A549 (cell line): Measurements from ENCODE around the gene STRA8. TPM values are rescaled to one million over a fixed set of nuclear protein-coding genes. Genes with fewer than 3 reads are reported as not detected.

Experiments used
- ATAC-seq, 2 experiments: fragments of 200-7000 bp in 1 of 2; fragments of >200 bp in 1 of 2; cut with Nextera tagmentation in 1 of 2; cut with Tn5 transposase in 1 of 2; 3 replicates each; pipeline versions ENCODE4 v1.8.0 to v1.9.1; 2018 to 2020; ENCODE audit warnings: mild to moderate bottlenecking in 1 of 2, moderate library complexity in 1 of 2
- CTCF ChIA-PET: fragments of 300-600 bp; sonication (Branson Sonifier 250); formaldehyde crosslinking; extraction: SDS; loops from one replicate; lab custom pipeline; 2021; ENCODE audit warnings: antibody characterized with exemption, inconsistent platforms; lab: Yijun Ruan, JAX
- POLR2A ChIA-PET: fragments of 350-600 bp; formaldehyde crosslinking; extraction: SDS; loops from one replicate; lab custom pipeline; 2021; ENCODE audit warnings: antibody characterized with exemption, inconsistent platforms; lab: Yijun Ruan, JAX
- DNase-seq, 2 experiments: peaks; one replicate each; pipeline versions ENCODE4 v3.0.0 to v3.0.0-alpha.2; 2011 to 2016; ENCODE audit warnings: low read depth in 1 of 2, low spot score in 1 of 2
- FAIRE-seq: peaks from 2 replicates; lab custom pipeline; 2011; peaks lifted over from hg19 to GRCh38; lab: Jason Lieb, UNC
- H3K27ac ChIP-seq, 2 experiments: fragments of >200 bp; sonication (Bioruptor Twin); formaldehyde crosslinking; 3 replicates each; pipeline ENCODE4 v1.5.1; 2016 to 2017
- H3K4me1 ChIP-seq: fragments of >200 bp; sonication (Bioruptor Twin); formaldehyde crosslinking; 3 replicates; pipeline ENCODE4 v1.6.1; 2016
- H3K4me2 ChIP-seq: fragments of >200 bp; sonication (Bioruptor Twin); formaldehyde crosslinking; 3 replicates; pipeline ENCODE4 v1.6.1; 2016
- H3K4me3 ChIP-seq: fragments of >200 bp; sonication (Bioruptor Twin); formaldehyde crosslinking; 3 replicates; pipeline ENCODE4 v1.5.1; 2016
- H3K9me3 ChIP-seq: fragments of >200 bp; sonication (Bioruptor Twin); formaldehyde crosslinking; 3 replicates; pipeline ENCODE4 v1.6.1; 2016
- CBX2 ChIP-seq: fragments of 200-600 bp; sonication (generic); IDR thresholded peaks from 2 replicates; pipeline ENCODE4 v1.6.1; 2016; ENCODE audit warnings: low read depth, mild to moderate bottlenecking, borderline replicate concordance
- CBX8 ChIP-seq: fragments of 200-600 bp; sonication (generic); IDR thresholded peaks from 2 replicates; pipeline ENCODE4 v1.6.1; 2016
- CHD2 ChIP-seq: fragments of 150-350 bp; IDR thresholded peaks from 2 replicates; pipeline ENCODE4 v1.6.1; 2014; ENCODE audit warnings: low read length; ENCODE audit not compliant: partially characterized antibody
- EP300 ChIP-seq, 2 experiments: fragments of >200 bp; sonication (Bioruptor Twin); formaldehyde crosslinking; IDR thresholded peaks; 2 replicates in 1 of 2; 3 replicates in 1 of 2; pipeline ENCODE4 v1.6.1; 2016 to 2017
- FOSB ChIP-seq: fragments of 250-450 bp; sonication (Bioruptor Pico); IDR thresholded peaks from 2 replicates; pipeline ENCODE4 v1.5.0; 2020; ENCODE audit warnings: mild to moderate bottlenecking, moderate library complexity
- FOSL2 ChIP-seq, 2 experiments: fragments of 450-650 bp in 1 of 2; fragments of >200 bp in 1 of 2; sonication (Bioruptor Twin) in 1 of 2; formaldehyde crosslinking; IDR thresholded peaks; 2 replicates each; pipeline versions ENCODE4 v1.5.0 to v1.6.1; 2016 to 2020; ENCODE audit warnings: mild to moderate bottlenecking in 1 of 2, moderate library complexity in 1 of 2
- GATA3 ChIP-seq: IDR thresholded peaks from 2 replicates; pipeline ENCODE4 v1.6.1; 2012; ENCODE audit warnings: borderline replicate concordance
- HEYL ChIP-seq: fragments of 250-450 bp; sonication (Bioruptor Pico); IDR thresholded peaks from 2 replicates; pipeline ENCODE4 v1.8.0; 2021; ENCODE audit warnings: mild to moderate bottlenecking, moderate library complexity
- HMGXB4 ChIP-seq: fragments of 250-450 bp; sonication (Bioruptor Pico); IDR thresholded peaks from 2 replicates; pipeline ENCODE4 v1.5.0; 2021; ENCODE audit warnings: mild to moderate bottlenecking, moderate library complexity, borderline replicate concordance
- JUNB ChIP-seq: fragments of >200 bp; sonication (Bioruptor Twin); formaldehyde crosslinking; IDR thresholded peaks from 2 replicates; pipeline ENCODE4 v1.6.1; 2016
- KDM1A ChIP-seq: fragments of 200-600 bp; sonication (generic); IDR thresholded peaks from 2 replicates; pipeline ENCODE4 v1.6.1; 2016; ENCODE audit warnings: low read depth, mild to moderate bottlenecking
- KDM5A ChIP-seq: fragments of 200-600 bp; sonication (generic); IDR thresholded peaks from 2 replicates; pipeline ENCODE4 v1.6.1; 2016; ENCODE audit warnings: antibody characterized with exemption, mild to moderate bottlenecking
- MYC ChIP-seq: IDR thresholded peaks from 2 replicates; pipeline ENCODE4 v1.6.1; 2012; ENCODE audit warnings: mild to moderate bottlenecking, inconsistent platforms, low read length, improper control_type of control experiment, borderline replicate concordance
- NPAS2 ChIP-seq: fragments of 250-450 bp; sonication (Bioruptor Pico); IDR thresholded peaks from 2 replicates; pipeline ENCODE4 v1.8.0; 2022; ENCODE audit warnings: mild to moderate bottlenecking, moderate library complexity, borderline replicate concordance
- PHF8 ChIP-seq: fragments of 200-600 bp; sonication (generic); IDR thresholded peaks from 2 replicates; pipeline ENCODE4 v1.6.1; 2016; ENCODE audit warnings: low read depth, mild to moderate bottlenecking, antibody characterized with exemption, moderate library complexity, borderline replicate concordance
- POLR2A ChIP-seq: IDR thresholded peaks from 2 replicates; pipeline ENCODE4 v1.6.1; 2012; ENCODE audit warnings: mild to moderate bottlenecking, low read length
- POLR2AphosphoS2 ChIP-seq: conservative IDR thresholded peaks from 2 replicates; pipeline ENCODE4 v1.6.1; 2012; ENCODE audit warnings: low read length, improper control_type of control experiment, inconsistent platforms
- RCOR1 ChIP-seq: fragments of 150-350 bp; IDR thresholded peaks from 2 replicates; pipeline ENCODE4 v1.6.1; 2014; ENCODE audit warnings: antibody characterized with exemption, low read length, low read depth
- RFX5 ChIP-seq: fragments of 450-650 bp; IDR thresholded peaks from 2 replicates; pipeline ENCODE4 v1.7.1; 2014; ENCODE audit warnings: antibody characterized with exemption, mild to moderate bottlenecking, moderate library complexity
- SMC3 ChIP-seq: fragments of >200 bp; sonication (Bioruptor Twin); formaldehyde crosslinking; IDR thresholded peaks from 3 replicates; pipeline ENCODE4 v1.6.1; 2018; ENCODE audit warnings: inconsistent platforms
- TP53 ChIP-seq: fragments of 250-450 bp; sonication (Bioruptor Pico); IDR thresholded peaks from 2 replicates; pipeline ENCODE4 v1.5.0; 2021; ENCODE audit warnings: mild to moderate bottlenecking, moderate library complexity
- ZSCAN20 ChIP-seq: fragments of 250-450 bp; sonication (Bioruptor Pico); IDR thresholded peaks from 2 replicates; pipeline ENCODE4 v1.8.0; 2022; ENCODE audit warnings: mild to moderate bottlenecking, moderate library complexity
- WGBS: methylation state at CpG from one replicate; pipeline ENCODE4 v1.1.6; 2017; ENCODE audit errors: missing lambda C conversion rate; 5-methylcytosine and 5-hydroxymethylcytosine counted together
- polyA plus RNA-seq, 4 experiments: library from polyadenylated mRNA; depleted of rRNA in 3 of 4; stranded (reverse); fragments of >200 nt; fragmentation: RNase III in 1 of 4; extraction: RNeasy Plus Mini Kit Qiagen cat#74134 plus additional on column Dnase treatment in 1 of 4; gene quantifications; 2 replicates in 3 of 4; 3 replicates in 1 of 4; pipeline ENCODE4 v1.2.3, GENCODE V29; 2011 to 2017
- TF ChIP-seq, protein P1 (sequence below): IDR thresholded peaks from 2 replicates; pipeline ENCODE4 v1.6.1; 2012
- TF ChIP-seq, protein P2 (sequence below): IDR thresholded peaks from 2 replicates; pipeline ENCODE4 v1.6.1; 2012
- TF ChIP-seq, protein P3 (sequence below): fragments of 450-650 bp; IDR thresholded peaks from 2 replicates; pipeline ENCODE4 v1.6.1; 2014; ENCODE audit warnings: antibody characterized with exemption

STRA8 gene
- polyA plus RNA-seq, 2 of the 4 experiments (the other 2 are of a cell fraction) = not detected

DNA sequence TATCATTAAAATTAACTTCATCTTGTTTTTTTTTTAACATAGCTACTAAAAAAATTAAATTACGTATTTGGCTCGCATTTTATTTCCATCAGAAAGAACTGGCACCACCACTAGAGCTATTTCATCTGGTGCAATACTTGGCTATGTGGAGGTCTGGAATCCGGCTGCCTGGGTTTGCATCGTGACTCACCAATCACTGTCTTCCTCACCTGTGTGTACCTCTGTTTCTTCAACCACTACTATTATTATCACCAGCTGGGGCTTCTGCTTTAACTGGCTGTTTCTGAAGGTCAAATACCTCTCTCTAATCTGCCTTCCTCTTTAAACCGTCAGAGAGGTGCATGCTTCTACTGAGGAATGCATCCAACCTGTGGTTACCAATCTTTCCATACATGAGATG is 28.8 kb upstream of the STRA8 start:
- ChIA-PET CTCF (interaction anchor here (0.8 to 1.1 kb wide), 2 partner anchors 441 to 692 kb away, joined by 4 to 6 read pairs; no protein-coding TSS in a partner anchor), POLR2A (interaction anchor here (0.6 kb wide), 1 partner anchor 10 kb away, joined by 4 read pairs; no protein-coding TSS in a partner anchor)
- no peak for TF ChIP-seq MYC
- TF ChIP-seq GATA3 = no peak
- no peak for TF ChIP-seq NPAS2
- no peak for TF ChIP-seq POLR2AphosphoS2
- TF ChIP-seq, protein P1, sequence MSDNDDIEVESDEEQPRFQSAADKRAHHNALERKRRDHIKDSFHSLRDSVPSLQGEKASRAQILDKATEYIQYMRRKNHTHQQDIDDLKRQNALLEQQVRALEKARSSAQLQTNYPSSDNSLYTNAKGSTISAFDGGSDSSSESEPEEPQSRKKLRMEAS = no peak
- no peak for TF ChIP-seq CBX8
- TF ChIP-seq CBX2 = no peak
- TF ChIP-seq FOSB (CRISPR knock-in tag) = no peak
- TF ChIP-seq HMGXB4 (CRISPR knock-in tag) = no peak
- TF ChIP-seq, protein P2, sequence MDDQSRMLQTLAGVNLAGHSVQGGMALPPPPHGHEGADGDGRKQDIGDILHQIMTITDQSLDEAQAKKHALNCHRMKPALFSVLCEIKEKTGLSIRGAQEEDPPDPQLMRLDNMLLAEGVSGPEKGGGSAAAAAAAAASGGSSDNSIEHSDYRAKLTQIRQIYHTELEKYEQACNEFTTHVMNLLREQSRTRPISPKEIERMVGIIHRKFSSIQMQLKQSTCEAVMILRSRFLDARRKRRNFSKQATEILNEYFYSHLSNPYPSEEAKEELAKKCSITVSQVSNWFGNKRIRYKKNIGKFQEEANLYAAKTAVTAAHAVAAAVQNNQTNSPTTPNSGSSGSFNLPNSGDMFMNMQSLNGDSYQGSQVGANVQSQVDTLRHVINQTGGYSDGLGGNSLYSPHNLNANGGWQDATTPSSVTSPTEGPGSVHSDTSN = no peak
- no peak for TF ChIP-seq KDM1A
- no peak for TF ChIP-seq TP53
- TF ChIP-seq, protein P3, sequence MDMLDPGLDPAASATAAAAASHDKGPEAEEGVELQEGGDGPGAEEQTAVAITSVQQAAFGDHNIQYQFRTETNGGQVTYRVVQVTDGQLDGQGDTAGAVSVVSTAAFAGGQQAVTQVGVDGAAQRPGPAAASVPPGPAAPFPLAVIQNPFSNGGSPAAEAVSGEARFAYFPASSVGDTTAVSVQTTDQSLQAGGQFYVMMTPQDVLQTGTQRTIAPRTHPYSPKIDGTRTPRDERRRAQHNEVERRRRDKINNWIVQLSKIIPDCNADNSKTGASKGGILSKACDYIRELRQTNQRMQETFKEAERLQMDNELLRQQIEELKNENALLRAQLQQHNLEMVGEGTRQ = no peak
- TF ChIP-seq FOSL2 (IDR thresholded peaks at IDR 0.05) = no peak
- TF ChIP-seq FOSL2 (CRISPR knock-in tag; IDR thresholded peaks at IDR 0.05) = no peak
- TF ChIP-seq CHD2 = no peak
- no peak for TF ChIP-seq JUNB
- no peak for TF ChIP-seq SMC3
- no peak for TF ChIP-seq KDM5A
- ATAC-seq (no peak), DNase-seq (no peak), FAIRE-seq (no peak)
- WGBS = 90% methylated on average over 5 of the region's 5 CpGs
- Histone ChIP-seq H3K9me3 (no peaks in the 10 kb centered on the region), H3K4me1 (0 out of 3 replicates have a peak, but pooled peaks cover 7% of the 10 kb centered on the region), H3K4me2 (no peak overlapping the region), H3K4me3 (no peak overlapping the region), H3K27ac (no peak overlapping the region)

- ChIA-PET CTCF (interaction anchor here (1.1 kb wide), 1 partner anchor 440 kb away, joined by 4 read pairs; no protein-coding TSS in a partner anchor), POLR2A (no interaction called here)
- H3K27ac ChIP-seq = no peak overlapping the region
- no peak overlapping the region for H3K4me3 ChIP-seq
- no peak for DNase-seq
- no peak overlapping the region for H3K4me2 ChIP-seq
- ATAC-seq = no peak
- WGBS = 96% methylated on average over 8 of the region's 8 CpGs
- 0 out of 3 replicates have a peak, but pooled peaks cover 7% of the 10 kb centered on the region for H3K4me1 ChIP-seq
- no peaks in the 10 kb centered on the region for H3K9me3 ChIP-seq
- TF ChIP-seq, protein P3 = no peak
- TF ChIP-seq RCOR1 = no peak
- TF ChIP-seq EP300 (IDR thresholded peaks at IDR 0.05) = no peak
- TF ChIP-seq FOSL2 (IDR thresholded peaks at IDR 0.05) = no peak
- no peak for TF ChIP-seq FOSL2 (CRISPR knock-in tag; IDR thresholded peaks at IDR 0.05)
- TF ChIP-seq PHF8 = no peak
- TF ChIP-seq, protein P1 = no peak
- no peak for TF ChIP-seq SMC3
- no peak for TF ChIP-seq POLR2A
- no peak for TF ChIP-seq TP53
- no peak for TF ChIP-seq ZSCAN20 (CRISPR knock-in tag)
- no peak for TF ChIP-seq HEYL
- no peak for TF ChIP-seq RFX5
- no peak for FAIRE-seq
These were observed 27.8 kb upstream of the STRA8 start for GRCh38 chr7:135205850-135206249.
